Liver (tissue), 9 donors: ENCODE measurements around the gene PRKCSH. TPM values are rescaled to one million over a fixed set of nuclear protein-coding genes. Genes with fewer than 3 reads are reported as not detected.
"Not testable (repeated sequence)": the region's sequence is repeated elsewhere in the genome, so short reads cannot be mapped to it uniquely, and the experiment has no call there.

ENCODE experiments used
- DNase-seq: peaks from one replicate; pipeline ENCODE4 v3.0.0-alpha.2; 2017; ENCODE audit warnings: low spot score
- H3K27ac ChIP-seq, 2 donors: one replicate each; pipeline ENCODE4 v1.7.0; 2013; ENCODE audit warnings: inconsistent platforms in 2 of 2, low read length in 2 of 2, control low read depth in 1 of 2, low read depth in 1 of 2, mild to moderate bottlenecking in 1 of 2
- H3K27me3 ChIP-seq, 4 donors: one replicate each; pipeline versions ENCODE4 v1.6.1 to v1.7.0; 2013; ENCODE audit warnings: low read length in 3 of 4, inconsistent platforms in 1 of 4, mild to moderate bottlenecking in 1 of 4, moderate library complexity in 1 of 4; ENCODE audit not compliant: control insufficient read depth in 4 of 4, insufficient read depth in 4 of 4
- H3K36me3 ChIP-seq, 4 donors: one replicate each; pipeline versions ENCODE4 v1.6.1 to v1.7.0; 2013; ENCODE audit warnings: low read length in 3 of 4, mild to moderate bottlenecking in 3 of 4, low read depth in 1 of 4, moderate library complexity in 1 of 4; ENCODE audit not compliant: control insufficient read depth in 4 of 4, insufficient read depth in 3 of 4
- H3K4me1 ChIP-seq, 4 donors: one replicate each; pipeline versions ENCODE4 v1.6.1 to v1.7.0; 2013; ENCODE audit warnings: low read length in 3 of 4, mild to moderate bottlenecking in 3 of 4, moderate library complexity in 1 of 4; ENCODE audit not compliant: control insufficient read depth in 4 of 4, insufficient read depth in 4 of 4
- H3K4me3 ChIP-seq, 3 donors: one replicate each; pipeline versions ENCODE4 v1.6.1 to v1.7.0; 2013; ENCODE audit warnings: low read length in 3 of 3, control low read depth in 1 of 3, low read depth in 1 of 3, mild to moderate bottlenecking in 1 of 3
- H3K9ac ChIP-seq, 2 donors: one replicate each; pipeline ENCODE4 v1.7.0; 2013; ENCODE audit warnings: low read length in 2 of 2, mild to moderate bottlenecking in 2 of 2, moderate library complexity in 2 of 2, control low read depth in 1 of 2, low read depth in 1 of 2
- H3K9me3 ChIP-seq, 4 donors: one replicate each; pipeline versions ENCODE4 v1.6.1 to v1.7.0; 2013; ENCODE audit warnings: low read length in 3 of 4; ENCODE audit not compliant: control insufficient read depth in 4 of 4
- ATF3 ChIP-seq: IDR thresholded peaks from 2 replicates; pipeline ENCODE4 v1.6.1; 2016; ENCODE audit warnings: antibody characterized with exemption
- CTCF ChIP-seq: fragments of 150-350 bp; IDR thresholded peaks from 2 replicates; pipeline ENCODE4 v1.5.1; 2017; ENCODE audit warnings: improper control_type of control experiment, low read depth, low read length; ENCODE audit not compliant: missing input control
- FOXA1 ChIP-seq: IDR thresholded peaks from 2 replicates; pipeline ENCODE4 v1.6.1; 2016; ENCODE audit warnings: antibody characterized with exemption
- FOXA2 ChIP-seq: IDR thresholded peaks from 2 replicates; pipeline ENCODE4 v1.6.1; 2016; ENCODE audit warnings: antibody characterized with exemption
- HNF4G ChIP-seq: IDR thresholded peaks from 2 replicates; pipeline ENCODE4 v1.6.1; 2016; ENCODE audit warnings: antibody characterized with exemption
- JUND ChIP-seq, 2 donors: IDR thresholded peaks; 2 replicates each; pipeline ENCODE4 v1.6.1; 2016; ENCODE audit warnings: antibody characterized with exemption in 2 of 2
- NR2F2 ChIP-seq: IDR thresholded peaks from 2 replicates; pipeline ENCODE4 v1.6.1; 2016; ENCODE audit warnings: antibody characterized with exemption
- RAD21 ChIP-seq, 2 donors: IDR thresholded peaks; 2 replicates each; pipeline ENCODE4 v1.6.1; 2016; ENCODE audit warnings: antibody characterized with exemption in 2 of 2, mild to moderate bottlenecking in 2 of 2
- TAF1 ChIP-seq: conservative IDR thresholded peaks from 2 replicates; pipeline ENCODE4 v1.6.1; 2016; ENCODE audit warnings: antibody characterized with exemption, mild to moderate bottlenecking
- YY1 ChIP-seq: IDR thresholded peaks from 2 replicates; pipeline ENCODE4 v1.6.1; 2016; ENCODE audit warnings: antibody characterized with exemption, mild to moderate bottlenecking
- WGBS: extraction: QIAGEN DNeasy Blood & Tissue Kit; methylation state at CpG from one replicate; pipeline ENCODE4 v1.1.7; 2013; 5-methylcytosine and 5-hydroxymethylcytosine counted together
- polyA plus RNA-seq, 2 donors: library from polyadenylated mRNA; stranded (reverse) in 1 of 2; unstranded in 1 of 2; fragments of 200-250 nt in 1 of 2; fragments of >200 nt in 1 of 2; fragmentation: Nextera tagmentation in 1 of 2; extraction: Ambion mirVana in 1 of 2; gene quantifications; one replicate each; pipeline versions ENCODE4 v1.2.1 to v1.2.3, GENCODE V29; 2013 to 2015
- total RNA-seq, 2 donors: library from RNA; depleted of rRNA; stranded (reverse); fragments of >200 nt; gene quantifications; one replicate each; pipeline ENCODE4 v1.2.3, GENCODE V29; 2014
- TF ChIP-seq, protein P1 (sequence below): IDR thresholded peaks from 2 replicates; pipeline ENCODE4 v1.6.1; 2016; ENCODE audit warnings: antibody characterized with exemption, mild to moderate bottlenecking
- TF ChIP-seq, protein P2 (sequence below): IDR thresholded peaks from 2 replicates; pipeline ENCODE4 v1.6.1; 2016; ENCODE audit warnings: antibody characterized with exemption
- donor health status: healthy.
- donor health status: healthy.
- donor health status: healthy.
- donor health status: healthy.
- donor health status: healthy.

PRKCSH gene
- total and polyA plus RNA-seq, 4 donors, result 42.9 to 165 (median 78.3) TPM

- no peak for DNase-seq
- Histone ChIP-seq H3K4me3 (no peak overlapping the region), H3K9ac (no peak overlapping the region), H3K27me3 (no peaks in the 10 kb centered on the region), H3K4me1 (no peaks in the 10 kb centered on the region), H3K27ac (no peak overlapping the region), H3K9me3 (no peaks in the 10 kb centered on the region), H3K36me3 (peaks cover 7 to 18% (median 13%) of the 10 kb centered on the region in 4 donors)
- WGBS, result 81% methylated on average over 33 of the region's 33 CpGs
- TF ChIP-seq NR2F2, result no peak
- no peak for TF ChIP-seq ATF3
Observed at GRCh38 chr19:11452620-11453310, 17.3 kb downstream of the PRKCSH start.

DNA sequence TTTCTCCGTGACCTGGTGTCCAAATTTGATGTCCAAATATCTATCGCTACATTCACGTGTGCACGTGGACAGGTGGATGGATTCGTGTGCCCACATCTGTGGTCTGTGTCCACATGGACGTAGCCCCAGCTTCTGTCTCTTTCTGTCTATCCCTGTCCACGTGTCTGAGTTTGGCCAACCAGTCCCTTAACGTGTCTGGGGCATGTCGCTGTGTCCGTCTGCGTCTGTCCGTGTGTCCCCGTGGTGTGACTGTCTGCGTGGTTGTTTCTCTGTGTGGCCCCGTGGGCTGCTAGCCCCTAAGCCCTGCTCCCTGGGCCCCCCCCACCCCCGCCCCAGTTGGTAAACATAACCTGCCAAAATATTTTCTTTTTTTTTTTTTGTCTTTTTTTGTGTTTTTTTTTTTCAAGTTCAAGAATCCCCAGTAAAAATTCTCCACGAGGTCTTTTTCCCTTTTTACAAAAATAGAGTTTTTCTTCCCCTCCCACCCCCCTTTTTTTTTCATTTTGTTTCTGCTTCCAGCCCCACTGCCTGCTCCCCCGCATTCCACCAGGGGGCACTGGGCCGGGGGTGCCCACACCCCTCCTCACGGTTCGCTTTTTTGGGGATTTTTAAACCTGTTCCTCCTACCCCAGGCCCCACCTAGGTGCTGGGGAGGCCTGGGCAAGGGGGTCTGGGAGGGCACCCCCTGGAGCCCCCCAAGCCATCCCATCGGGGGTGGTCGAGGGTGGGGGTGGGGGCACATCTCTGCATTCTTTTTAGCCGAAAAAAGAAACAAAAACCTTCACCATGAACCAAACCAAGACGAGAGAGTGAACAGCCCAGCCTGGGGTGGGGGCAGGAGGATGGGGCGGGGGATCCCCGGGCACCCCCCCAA, 18.3 kb downstream of the PRKCSH start:
- no peaks in the 10 kb centered on the region for H3K27me3 ChIP-seq
- H3K36me3 ChIP-seq, result peaks cover 3 to 9% (median 7%) of the 10 kb centered on the region in 4 donors
- H3K27ac ChIP-seq, result no peak overlapping the region
- WGBS, result 55% methylated on average over 27 of the region's 27 CpGs
- TF ChIP-seq CTCF (peak; percentile 6), TAF1 (no peak)
- H3K9ac ChIP-seq, result no peak overlapping the region
- no peak overlapping the region for H3K4me3 ChIP-seq
- no peaks in the 10 kb centered on the region for H3K4me1 ChIP-seq
- no peak for DNase-seq
- H3K9me3 ChIP-seq, result no peaks in the 10 kb centered on the region

- H3K9ac ChIP-seq, H3K27ac ChIP-seq, H3K9me3 ChIP-seq, H3K36me3 ChIP-seq, H3K4me3 ChIP-seq, DNase-seq, H3K4me1 ChIP-seq, H3K27me3 ChIP-seq: not testable (repeated sequence)
- WGBS, result 80% methylated on average over 9 of the region's 9 CpGs
Observed at GRCh38 chr19:11455233-11455554, 19.8 kb downstream of the PRKCSH start.

DNA sequence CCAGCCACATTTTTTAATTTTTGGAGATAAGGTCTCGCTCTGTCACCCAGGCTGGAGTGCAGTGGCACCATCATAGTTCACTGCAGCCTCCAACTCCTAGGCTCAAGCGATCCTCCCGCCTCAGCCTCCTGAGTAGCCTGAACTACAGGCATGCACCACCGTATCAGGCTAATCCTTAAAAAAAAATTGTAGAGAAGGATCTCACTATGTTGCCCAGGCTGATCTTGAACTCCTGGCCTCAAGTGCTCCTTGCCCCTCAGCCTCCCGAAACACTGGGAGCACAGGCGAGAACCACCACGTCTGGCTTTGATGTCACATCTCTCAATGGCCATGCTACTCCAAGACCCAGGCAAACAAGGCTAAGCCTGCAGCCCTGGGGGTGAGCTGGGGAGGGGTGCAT, 21.2 kb downstream of the PRKCSH start:
- no peaks in the 10 kb centered on the region for H3K36me3 ChIP-seq
- H3K27ac ChIP-seq, result no peak overlapping the region
- WGBS, result 90% methylated on average over 7 of the region's 7 CpGs
- no peak for DNase-seq
- H3K4me3 ChIP-seq, result no peak overlapping the region
- H3K27me3 ChIP-seq, result no peaks in the 10 kb centered on the region
- TF ChIP-seq FOXA1 (no peak), TAF1 (no peak), RAD21 (IDR thresholded peaks at IDR 0.05) (no peak), JUND (IDR thresholded peaks at IDR 0.05) (no peak), FOXA2 (no peak), HNF4G (no peak), YY1 (no peak), ATF3 (no peak)
- TF ChIP-seq, protein P1, sequence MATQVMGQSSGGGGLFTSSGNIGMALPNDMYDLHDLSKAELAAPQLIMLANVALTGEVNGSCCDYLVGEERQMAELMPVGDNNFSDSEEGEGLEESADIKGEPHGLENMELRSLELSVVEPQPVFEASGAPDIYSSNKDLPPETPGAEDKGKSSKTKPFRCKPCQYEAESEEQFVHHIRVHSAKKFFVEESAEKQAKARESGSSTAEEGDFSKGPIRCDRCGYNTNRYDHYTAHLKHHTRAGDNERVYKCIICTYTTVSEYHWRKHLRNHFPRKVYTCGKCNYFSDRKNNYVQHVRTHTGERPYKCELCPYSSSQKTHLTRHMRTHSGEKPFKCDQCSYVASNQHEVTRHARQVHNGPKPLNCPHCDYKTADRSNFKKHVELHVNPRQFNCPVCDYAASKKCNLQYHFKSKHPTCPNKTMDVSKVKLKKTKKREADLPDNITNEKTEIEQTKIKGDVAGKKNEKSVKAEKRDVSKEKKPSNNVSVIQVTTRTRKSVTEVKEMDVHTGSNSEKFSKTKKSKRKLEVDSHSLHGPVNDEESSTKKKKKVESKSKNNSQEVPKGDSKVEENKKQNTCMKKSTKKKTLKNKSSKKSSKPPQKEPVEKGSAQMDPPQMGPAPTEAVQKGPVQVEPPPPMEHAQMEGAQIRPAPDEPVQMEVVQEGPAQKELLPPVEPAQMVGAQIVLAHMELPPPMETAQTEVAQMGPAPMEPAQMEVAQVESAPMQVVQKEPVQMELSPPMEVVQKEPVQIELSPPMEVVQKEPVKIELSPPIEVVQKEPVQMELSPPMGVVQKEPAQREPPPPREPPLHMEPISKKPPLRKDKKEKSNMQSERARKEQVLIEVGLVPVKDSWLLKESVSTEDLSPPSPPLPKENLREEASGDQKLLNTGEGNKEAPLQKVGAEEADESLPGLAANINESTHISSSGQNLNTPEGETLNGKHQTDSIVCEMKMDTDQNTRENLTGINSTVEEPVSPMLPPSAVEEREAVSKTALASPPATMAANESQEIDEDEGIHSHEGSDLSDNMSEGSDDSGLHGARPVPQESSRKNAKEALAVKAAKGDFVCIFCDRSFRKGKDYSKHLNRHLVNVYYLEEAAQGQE, result no peak
- TF ChIP-seq, protein P2, sequence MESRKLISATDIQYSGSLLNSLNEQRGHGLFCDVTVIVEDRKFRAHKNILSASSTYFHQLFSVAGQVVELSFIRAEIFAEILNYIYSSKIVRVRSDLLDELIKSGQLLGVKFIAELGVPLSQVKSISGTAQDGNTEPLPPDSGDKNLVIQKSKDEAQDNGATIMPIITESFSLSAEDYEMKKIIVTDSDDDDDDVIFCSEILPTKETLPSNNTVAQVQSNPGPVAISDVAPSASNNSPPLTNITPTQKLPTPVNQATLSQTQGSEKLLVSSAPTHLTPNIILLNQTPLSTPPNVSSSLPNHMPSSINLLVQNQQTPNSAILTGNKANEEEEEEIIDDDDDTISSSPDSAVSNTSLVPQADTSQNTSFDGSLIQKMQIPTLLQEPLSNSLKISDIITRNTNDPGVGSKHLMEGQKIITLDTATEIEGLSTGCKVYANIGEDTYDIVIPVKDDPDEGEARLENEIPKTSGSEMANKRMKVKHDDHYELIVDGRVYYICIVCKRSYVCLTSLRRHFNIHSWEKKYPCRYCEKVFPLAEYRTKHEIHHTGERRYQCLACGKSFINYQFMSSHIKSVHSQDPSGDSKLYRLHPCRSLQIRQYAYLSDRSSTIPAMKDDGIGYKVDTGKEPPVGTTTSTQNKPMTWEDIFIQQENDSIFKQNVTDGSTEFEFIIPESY, result no peak
- no peaks in the 10 kb centered on the region for H3K9me3 ChIP-seq
- H3K4me1 ChIP-seq, result no peaks in the 10 kb centered on the region
- H3K9ac ChIP-seq, result no peak overlapping the region
